ENCODE measurements around the gene TCEANC. TPM values are rescaled to one million over a fixed set of nuclear protein-coding genes. Genes with fewer than 3 reads are reported as not detected.

TCEANC gene
- total and polyA plus RNA-seq, 2 donors (not counting 1 experiment from before 2014, with no cell fraction given), result 2.3 to 7.3 TPM

DNA sequence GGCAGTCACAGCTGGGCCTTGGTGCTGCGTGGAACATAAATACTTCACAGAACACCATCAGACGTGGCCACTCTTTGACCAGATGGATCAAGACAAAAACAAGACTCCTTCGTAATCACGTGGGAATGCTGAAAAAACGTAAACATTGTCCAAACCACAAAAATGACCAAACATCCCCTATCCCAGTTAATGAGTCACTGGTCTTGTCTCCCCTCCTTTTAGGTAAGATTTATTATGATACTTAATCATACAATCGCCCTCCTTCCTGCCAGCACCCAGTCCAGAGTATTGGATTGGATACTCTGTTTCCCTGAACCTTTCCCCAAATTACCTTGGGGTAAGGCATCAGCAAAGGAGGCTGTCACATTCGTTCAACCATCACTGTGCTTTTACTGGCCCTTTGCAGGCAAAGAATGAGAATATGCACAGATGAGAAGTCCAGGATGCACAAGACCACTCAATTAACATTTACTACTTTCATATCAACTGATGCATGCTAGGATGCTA lies 601 bp upstream of the TCEANC start:
- Histone ChIP-seq H4K20me1 (ENCODE audit: control insufficient read depth, extremely low read depth, insufficient read depth, low read length) (no peaks in the 10 kb centered on the region), H3K9me3 (ENCODE audit: control insufficient read depth, insufficient read depth, low read depth, low read length) (no peaks in the 10 kb centered on the region), H3K27me3 (ENCODE audit: control insufficient read depth, insufficient read depth, low read length) (no peaks in the 10 kb centered on the region), H3K79me2 (ENCODE audit: control insufficient read depth, insufficient read depth, low read length) (no peaks in the 10 kb centered on the region), H3K4me2 (ENCODE audit: extremely low read depth, insufficient read depth, low read length) (peak overlapping the region; percentile 92), H3K9ac (ENCODE audit: insufficient read depth, low read length) (peak overlapping the region; percentile 56), H3K27ac (ENCODE audit: insufficient read depth, low read length) (peak overlapping the region; percentile 94), H3K36me3 (ENCODE audit: control insufficient read depth, insufficient read depth, low read length) (no peaks in the 10 kb centered on the region), H3K4me1 (ENCODE audit: control insufficient read depth, extremely low read depth, insufficient read depth, low read length) (no peaks in the 10 kb centered on the region), H3K4me3 (replicated peaks in 1 of 4; ENCODE audit: control extremely low read depth in 1 of 4, insufficient read depth in 1 of 4, low read depth in 3 of 4, low read length in 4 of 4) (peak overlapping the region; percentile 55 to 80 (median 60)), H2AFZ (ENCODE audit: low read length) (no peak overlapping the region)
- TF ChIP-seq, protein P1, sequence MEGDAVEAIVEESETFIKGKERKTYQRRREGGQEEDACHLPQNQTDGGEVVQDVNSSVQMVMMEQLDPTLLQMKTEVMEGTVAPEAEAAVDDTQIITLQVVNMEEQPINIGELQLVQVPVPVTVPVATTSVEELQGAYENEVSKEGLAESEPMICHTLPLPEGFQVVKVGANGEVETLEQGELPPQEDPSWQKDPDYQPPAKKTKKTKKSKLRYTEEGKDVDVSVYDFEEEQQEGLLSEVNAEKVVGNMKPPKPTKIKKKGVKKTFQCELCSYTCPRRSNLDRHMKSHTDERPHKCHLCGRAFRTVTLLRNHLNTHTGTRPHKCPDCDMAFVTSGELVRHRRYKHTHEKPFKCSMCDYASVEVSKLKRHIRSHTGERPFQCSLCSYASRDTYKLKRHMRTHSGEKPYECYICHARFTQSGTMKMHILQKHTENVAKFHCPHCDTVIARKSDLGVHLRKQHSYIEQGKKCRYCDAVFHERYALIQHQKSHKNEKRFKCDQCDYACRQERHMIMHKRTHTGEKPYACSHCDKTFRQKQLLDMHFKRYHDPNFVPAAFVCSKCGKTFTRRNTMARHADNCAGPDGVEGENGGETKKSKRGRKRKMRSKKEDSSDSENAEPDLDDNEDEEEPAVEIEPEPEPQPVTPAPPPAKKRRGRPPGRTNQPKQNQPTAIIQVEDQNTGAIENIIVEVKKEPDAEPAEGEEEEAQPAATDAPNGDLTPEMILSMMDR (conservative IDR thresholded peaks at IDR 0.05 in 1 of 2, IDR thresholded peaks at IDR 0.05 in 1 of 2; ENCODE audit: low read depth in 1 of 2, low read length in 2 of 2), result no peak
- no peak for TF ChIP-seq EZH2 (IDR thresholded peaks at IDR 0.05; ENCODE audit: low read length, missing control alignments)
- DNase-seq (ENCODE audit: low read depth in 2 of 2), result peak; percentile 95 to 97

DNA sequence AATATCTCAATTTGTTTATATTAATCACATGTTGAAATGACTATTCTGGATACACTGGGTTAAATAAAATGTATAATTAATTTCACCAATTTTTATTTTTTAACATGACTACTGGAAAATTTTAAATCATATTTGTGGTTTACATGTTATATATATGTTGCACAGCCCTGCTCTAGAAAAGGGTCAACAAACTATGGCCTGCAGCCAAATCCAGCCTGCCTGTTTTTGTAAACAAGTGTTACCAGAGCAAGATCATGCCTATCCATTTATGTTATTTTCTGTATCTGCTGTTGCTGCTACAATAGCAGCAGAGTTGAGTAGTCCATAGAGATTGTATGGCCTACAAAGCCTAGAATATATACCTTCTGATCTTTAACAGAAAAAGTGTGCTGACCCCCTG lies 1.2 kb downstream of the TCEANC start:
- peak overlapping the region in 3 of 4 experiments; percentile 70 to 73 (median 72) for H3K4me3 ChIP-seq (replicated peaks in 1 of 4; ENCODE audit: control extremely low read depth in 1 of 4, insufficient read depth in 1 of 4, low read depth in 3 of 4, low read length in 4 of 4)
- no peak for TF ChIP-seq EZH2 (IDR thresholded peaks at IDR 0.05; ENCODE audit: low read length, missing control alignments)
- TF ChIP-seq, protein P1 (conservative IDR thresholded peaks at IDR 0.05 in 1 of 2, IDR thresholded peaks at IDR 0.05 in 1 of 2; ENCODE audit: low read depth in 1 of 2, low read length in 2 of 2), result no peak
- no peak overlapping the region for H3K9ac ChIP-seq (ENCODE audit: insufficient read depth, low read length)

DNA sequence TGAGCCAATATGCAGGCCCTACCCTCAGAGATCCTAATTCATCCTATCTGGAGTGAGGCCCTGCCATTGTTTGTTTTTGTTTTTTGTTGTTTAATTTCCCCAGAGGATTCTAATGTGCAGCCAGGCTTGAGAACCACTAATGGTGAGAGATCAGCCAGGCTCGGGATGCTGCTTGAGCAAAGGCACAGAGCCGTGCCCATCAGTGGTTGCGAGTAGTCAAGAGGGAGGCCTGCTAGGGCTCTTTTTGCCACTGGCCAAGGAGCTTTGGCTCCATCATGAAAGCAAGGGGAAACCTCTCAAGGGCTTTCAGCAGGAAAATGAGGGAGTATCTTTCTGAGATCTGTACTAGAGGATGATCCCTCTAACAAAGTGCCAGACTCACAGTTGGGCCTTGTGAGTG lies 2.7 kb downstream of the TCEANC start:
- TF ChIP-seq, protein P1 (conservative IDR thresholded peaks at IDR 0.05 in 1 of 2, IDR thresholded peaks at IDR 0.05 in 1 of 2; ENCODE audit: low read depth in 1 of 2, low read length in 2 of 2), result no peak
- TF ChIP-seq EZH2 (IDR thresholded peaks at IDR 0.05; ENCODE audit: low read length, missing control alignments), result no peak
- H3K9ac ChIP-seq (ENCODE audit: insufficient read depth, low read length), result no peak overlapping the region
- DNase-seq (ENCODE audit: low read depth in 2 of 2), result no peak
- no peak overlapping the region for H3K4me2 ChIP-seq (ENCODE audit: extremely low read depth, insufficient read depth, low read length)
- no peaks in the 10 kb centered on the region for H3K79me2 ChIP-seq (ENCODE audit: control insufficient read depth, insufficient read depth, low read length)
- no peaks in the 10 kb centered on the region for H3K4me1 ChIP-seq (ENCODE audit: control insufficient read depth, extremely low read depth, insufficient read depth, low read length)
- no peak overlapping the region for H2AFZ ChIP-seq (ENCODE audit: low read length)
- no peaks in the 10 kb centered on the region for H3K36me3 ChIP-seq (ENCODE audit: control insufficient read depth, insufficient read depth, low read length)
- H3K9me3 ChIP-seq (ENCODE audit: control insufficient read depth, insufficient read depth, low read depth, low read length), result no peaks in the 10 kb centered on the region
- no peaks in the 10 kb centered on the region for H4K20me1 ChIP-seq (ENCODE audit: control insufficient read depth, extremely low read depth, insufficient read depth, low read length)
- H3K27me3 ChIP-seq (ENCODE audit: control insufficient read depth, insufficient read depth, low read length), result no peaks in the 10 kb centered on the region
- H3K4me3 ChIP-seq (replicated peaks in 1 of 4; ENCODE audit: control extremely low read depth in 1 of 4, insufficient read depth in 1 of 4, low read depth in 3 of 4, low read length in 4 of 4), result no peak overlapping the region
- no peak overlapping the region for H3K27ac ChIP-seq (ENCODE audit: insufficient read depth, low read length)

More for the DNA sequence above, 1.2 kb downstream of the TCEANC start:
- Histone ChIP-seq H3K4me1 (ENCODE audit: control insufficient read depth, extremely low read depth, insufficient read depth, low read length) (no peaks in the 10 kb centered on the region), H3K4me2 (ENCODE audit: extremely low read depth, insufficient read depth, low read length) (no peak overlapping the region), H3K27me3 (ENCODE audit: control insufficient read depth, insufficient read depth, low read length) (no peaks in the 10 kb centered on the region), H4K20me1 (ENCODE audit: control insufficient read depth, extremely low read depth, insufficient read depth, low read length) (no peaks in the 10 kb centered on the region), H3K9me3 (ENCODE audit: control insufficient read depth, insufficient read depth, low read depth, low read length) (no peaks in the 10 kb centered on the region), H3K27ac (ENCODE audit: insufficient read depth, low read length) (no peak overlapping the region), H3K36me3 (ENCODE audit: control insufficient read depth, insufficient read depth, low read length) (no peaks in the 10 kb centered on the region), H3K79me2 (ENCODE audit: control insufficient read depth, insufficient read depth, low read length) (no peaks in the 10 kb centered on the region), H2AFZ (ENCODE audit: low read length) (no peak overlapping the region)
- DNase-seq (ENCODE audit: low read depth in 2 of 2), result no peak

Data from fibroblast of lung (primary cell).